IMR-90 (cell line): ENCODE data around the gene SIGLECL1. TPM values are rescaled to one million over a fixed set of nuclear protein-coding genes. Genes with fewer than 3 reads are reported as not detected.

Experiments
- ATAC-seq: fragments of 200-7000 bp; cut with Tn5 transposase; 2 replicates; pipeline ENCODE4 v1.9.1; 2020; ENCODE audit warnings: low read depth, mild to moderate bottlenecking, moderate library complexity
- BruUV-seq: library from RNA; stranded (reverse); fragments of 400-500 nt; replicated peaks from 2 replicates; lab custom pipeline; 2021; lab: Mats Ljungman, UMichigan
- CTCF ChIA-PET: fragments of 300-600 bp; formaldehyde crosslinking; extraction: SDS; loops from one replicate; lab custom pipeline; 2021; ENCODE audit warnings: antibody characterized with exemption; lab: Yijun Ruan, JAX
- POLR2A ChIA-PET: fragments of 300-600 bp; sonication (Branson Sonifier 250); formaldehyde crosslinking; loops from one replicate; lab custom pipeline; 2022; ENCODE audit warnings: antibody characterized with exemption; ENCODE audit not compliant: unreplicated experiment; lab: Charles Lee
- DNase-seq: peaks from one replicate; pipeline ENCODE4 v3.0.0; 2013
- H2AFZ ChIP-seq: replicated peaks from 2 replicates; pipeline ENCODE3; 2013; ENCODE audit warnings: low read length, mild to moderate bottlenecking; ENCODE audit not compliant: poor library complexity
- H2AK5ac ChIP-seq: 2 replicates; pipeline ENCODE4 v1.6.1; 2013; ENCODE audit warnings: low read depth, low read length, inconsistent platforms
- H2AK9ac ChIP-seq: replicated peaks from 2 replicates; pipeline ENCODE3; 2013; ENCODE audit warnings: mild to moderate bottlenecking, low read depth, low read length, moderate library complexity; ENCODE audit not compliant: poor library complexity
- H2BK120ac ChIP-seq: 2 replicates; pipeline ENCODE4 v1.6.1; 2013; ENCODE audit warnings: low read depth, low read length, inconsistent platforms
- H2BK15ac ChIP-seq: 3 replicates; pipeline ENCODE4 v1.6.1; 2013; ENCODE audit warnings: low read depth, low read length, inconsistent platforms
- H2BK20ac ChIP-seq: 2 replicates; pipeline ENCODE4 v1.6.1; 2013; ENCODE audit warnings: low read depth, mild to moderate bottlenecking, inconsistent platforms, low read length, moderate library complexity
- H2BK5ac ChIP-seq: 2 replicates; pipeline ENCODE4 v1.6.1; 2013; ENCODE audit warnings: mild to moderate bottlenecking, low read depth, low read length, inconsistent platforms; ENCODE audit not compliant: poor library complexity, severe bottlenecking
- H3K14ac ChIP-seq: replicated peaks from 2 replicates; pipeline ENCODE4 v1.6.1; 2013; ENCODE audit warnings: low read depth, low read length, inconsistent platforms
- H3K18ac ChIP-seq: 2 replicates; pipeline ENCODE4 v1.6.1; 2013; ENCODE audit warnings: low read depth, low read length, control low read depth
- H3K23ac ChIP-seq: 2 replicates; pipeline ENCODE4 v1.6.1; 2013; ENCODE audit warnings: low read depth, low read length, inconsistent platforms
- H3K27ac ChIP-seq: 2 replicates; pipeline ENCODE4 v1.5.1; 2013; ENCODE audit warnings: mild to moderate bottlenecking, control low read depth, low read length; ENCODE audit not compliant: insufficient read depth
- H3K27me3 ChIP-seq: 2 replicates; pipeline ENCODE4 v1.6.1; 2013; ENCODE audit warnings: low read length; ENCODE audit not compliant: control insufficient read depth, insufficient read depth
- H3K36me3 ChIP-seq: 2 replicates; pipeline ENCODE4 v1.6.1; 2013; ENCODE audit warnings: low read length, mixed read lengths; ENCODE audit not compliant: control insufficient read depth, insufficient read depth
- H3K4ac ChIP-seq: 2 replicates; pipeline ENCODE4 v1.6.1; 2013; ENCODE audit warnings: low read depth, low read length, inconsistent platforms
- H3K4me1 ChIP-seq: 2 replicates; pipeline ENCODE4 v1.6.1; 2013; ENCODE audit warnings: low read length, mixed read lengths; ENCODE audit not compliant: control insufficient read depth, insufficient read depth
- H3K4me2 ChIP-seq: 2 replicates; pipeline ENCODE4 v1.6.1; 2013; ENCODE audit warnings: low read depth, mild to moderate bottlenecking, control low read depth, low read length, moderate library complexity
- H3K4me3 ChIP-seq: 2 replicates; pipeline ENCODE4 v1.5.1; 2013; ENCODE audit warnings: low read depth, mild to moderate bottlenecking, control low read depth, low read length, moderate library complexity; ENCODE audit not compliant: insufficient read depth
- H3K56ac ChIP-seq: 2 replicates; pipeline ENCODE4 v1.6.1; 2013; ENCODE audit warnings: low read length, inconsistent platforms; ENCODE audit not compliant: insufficient read depth; ENCODE audit errors: extremely low read depth
- H3K79me1 ChIP-seq, 2 experiments: 2 replicates each; pipeline ENCODE4 v1.6.1; 2013; ENCODE audit warnings: low read length in 2 of 2, inconsistent platforms in 1 of 2, low read depth in 1 of 2
- H3K9ac ChIP-seq: 2 replicates; pipeline ENCODE4 v1.6.1; 2013; ENCODE audit warnings: low read depth, low read length, control low read depth
- H3K9me1 ChIP-seq: 2 replicates; pipeline ENCODE4 v1.6.1; 2013; ENCODE audit warnings: low read length, inconsistent platforms; ENCODE audit not compliant: insufficient read depth
- H3K9me3 ChIP-seq: 2 replicates; pipeline ENCODE4 v1.6.1; 2013; ENCODE audit warnings: low read length; ENCODE audit not compliant: control insufficient read depth, insufficient read depth
- H4K20me1 ChIP-seq: 2 replicates; pipeline ENCODE4 v1.6.1; 2013; ENCODE audit warnings: low read length, inconsistent platforms; ENCODE audit not compliant: insufficient read depth
- H4K5ac ChIP-seq: 2 replicates; pipeline ENCODE4 v1.6.1; 2013; ENCODE audit warnings: mild to moderate bottlenecking, low read depth, low read length, control low read depth
- H4K8ac ChIP-seq, 2 experiments: 2 replicates each; pipeline ENCODE4 v1.6.1; 2013; ENCODE audit warnings: low read depth in 2 of 2, low read length in 2 of 2, control low read depth in 1 of 2, inconsistent platforms in 1 of 2
- H4K91ac ChIP-seq: 2 replicates; pipeline ENCODE4 v1.6.1; 2013; ENCODE audit warnings: low read depth, low read length, inconsistent platforms; ENCODE audit not compliant: insufficient read depth
- FOS ChIP-seq: fragments of 150-350 bp; IDR thresholded peaks from 2 replicates; pipeline ENCODE4 v1.6.1; 2016; ENCODE audit warnings: low read depth, low read length
- MAZ ChIP-seq: IDR thresholded peaks from 2 replicates; pipeline ENCODE4 v1.6.1; 2012; ENCODE audit warnings: low read depth, mild to moderate bottlenecking, low read length, improper control_type of control experiment, moderate library complexity, borderline replicate concordance
- NFE2L2 ChIP-seq: fragments of 150-350 bp; IDR thresholded peaks from 2 replicates; pipeline ENCODE4 v1.6.1; 2016; ENCODE audit warnings: low read depth, mild to moderate bottlenecking, low read length
- RAD21 ChIP-seq: IDR thresholded peaks from 2 replicates; pipeline ENCODE4 v1.6.1; 2012; ENCODE audit warnings: low read length, improper control_type of control experiment
- WGBS, 2 experiments: methylation state at CpG; one replicate each; pipeline versions ENCODE4 v1.1.5 to v1.1.7; 2013; ENCODE audit warnings: missing lambda C conversion rate in 2 of 2; ENCODE audit not compliant: insufficient read length in 1 of 2; ENCODE audit errors: extremely low coverage in 2 of 2; 5-methylcytosine and 5-hydroxymethylcytosine counted together
- dilution Hi-C: fragments of 300-500 bp; cut with HindIII; formaldehyde crosslinking; loops from one replicate; pipeline ENCODE4 v1.14.3; 2018; ENCODE audit warnings: low sequenced_read_pairs; ENCODE audit not compliant: unreplicated experiment
- in situ Hi-C: fragments of 300-500 bp; cut with MboI; formaldehyde crosslinking; loops from 3 replicates; pipeline ENCODE4 v1.14.3; 2019; ENCODE audit warnings: low sequenced_read_pairs, inconsistent platforms, mixed read lengths
- intact Hi-C: fragments of 100-400 bp; cut with micrococcal nuclease; formaldehyde crosslinking; loops from 2 replicates; pipeline ENCODE4 v1.10.0; 2022
- polyA plus RNA-seq, 3 experiments: library from polyadenylated mRNA; depleted of rRNA; stranded (reverse); fragments of >200 nt; gene quantifications; 2 replicates each; pipeline ENCODE4 v1.2.3, GENCODE V29; 2012; ENCODE audit warnings: low replicate concordance in 1 of 3
- total RNA-seq: library from RNA; depleted of rRNA; stranded (reverse); fragments of >200 nt; gene quantifications from 2 replicates; pipeline ENCODE4 v1.2.3, GENCODE V29; 2012
- TF ChIP-seq, protein P1 (sequence below): conservative IDR thresholded peaks from 2 replicates; pipeline ENCODE4 v1.5.1; 2012; ENCODE audit warnings: mild to moderate bottlenecking, low read depth, low read length, improper control_type of control experiment

The SIGLECL1 gene
- total and polyA plus RNA-seq, 2 of the 4 experiments (the other 2 are of a cell fraction): not detected

DNA sequence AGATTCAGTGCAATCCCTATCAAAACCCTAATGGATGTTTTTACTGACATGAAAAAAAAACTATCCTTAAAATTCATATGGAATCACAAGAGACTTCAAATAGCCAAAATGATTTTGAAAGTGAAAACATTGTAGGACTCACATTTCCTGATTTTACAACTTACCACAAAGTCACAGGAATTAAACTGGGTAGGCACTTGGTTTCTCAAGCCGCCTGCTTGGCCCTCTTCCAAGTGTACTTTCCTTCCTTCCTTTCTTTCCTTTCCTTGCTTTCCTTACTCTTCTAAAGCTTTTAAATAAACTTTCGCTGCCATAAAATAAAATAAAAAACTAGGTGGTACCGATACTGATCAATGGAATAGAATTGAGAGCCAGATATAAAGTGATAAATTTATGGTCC lies 47.0 kb upstream of the SIGLECL1 start:
- Histone ChIP-seq H3K14ac (no peak overlapping the region), H3K23ac (no peak overlapping the region), H4K91ac (no peak overlapping the region), H3K27ac (no peak overlapping the region), H3K4ac (no peak overlapping the region), H2AFZ (no peak overlapping the region), H4K5ac (no peak overlapping the region), H2AK9ac (no peak overlapping the region), H3K79me1 (no peaks in the 10 kb centered on the region), H3K9me3 (peaks cover 12% of the 10 kb centered on the region), H3K4me1 (no peaks in the 10 kb centered on the region), H2BK15ac (no peak overlapping the region), H3K36me3 (no peaks in the 10 kb centered on the region), H2BK5ac (no peak overlapping the region), H3K18ac (no peak overlapping the region), H4K20me1 (no peaks in the 10 kb centered on the region; the same call in 1 of the 2 replicates), H3K4me2 (no peak overlapping the region), H2BK120ac (no peak overlapping the region), H3K4me3 (no peak overlapping the region), H3K9me1 (no peaks in the 10 kb centered on the region), H2AK5ac (no peak overlapping the region), H3K27me3 (no peaks in the 10 kb centered on the region), H3K56ac (no peak overlapping the region), H4K8ac (no peak overlapping the region), H2BK20ac (no peak overlapping the region), H3K9ac (no peak overlapping the region)
- ATAC-seq (no peak), DNase-seq (no peak)
- ChIA-PET POLR2A (no interaction called here), CTCF (no interaction called here)
- dilution Hi-C loops: no loop called here
- BruUV-seq: no TSS peak
- in situ Hi-C loops: no loop called here
- intact Hi-C loops: no loop called here
- no CpG with 5 or more reads among the region's 3 CpGs for WGBS, 2 experiments
- no peak for TF ChIP-seq MAZ
- TF ChIP-seq NFE2L2: no peak
- TF ChIP-seq, protein P1, sequence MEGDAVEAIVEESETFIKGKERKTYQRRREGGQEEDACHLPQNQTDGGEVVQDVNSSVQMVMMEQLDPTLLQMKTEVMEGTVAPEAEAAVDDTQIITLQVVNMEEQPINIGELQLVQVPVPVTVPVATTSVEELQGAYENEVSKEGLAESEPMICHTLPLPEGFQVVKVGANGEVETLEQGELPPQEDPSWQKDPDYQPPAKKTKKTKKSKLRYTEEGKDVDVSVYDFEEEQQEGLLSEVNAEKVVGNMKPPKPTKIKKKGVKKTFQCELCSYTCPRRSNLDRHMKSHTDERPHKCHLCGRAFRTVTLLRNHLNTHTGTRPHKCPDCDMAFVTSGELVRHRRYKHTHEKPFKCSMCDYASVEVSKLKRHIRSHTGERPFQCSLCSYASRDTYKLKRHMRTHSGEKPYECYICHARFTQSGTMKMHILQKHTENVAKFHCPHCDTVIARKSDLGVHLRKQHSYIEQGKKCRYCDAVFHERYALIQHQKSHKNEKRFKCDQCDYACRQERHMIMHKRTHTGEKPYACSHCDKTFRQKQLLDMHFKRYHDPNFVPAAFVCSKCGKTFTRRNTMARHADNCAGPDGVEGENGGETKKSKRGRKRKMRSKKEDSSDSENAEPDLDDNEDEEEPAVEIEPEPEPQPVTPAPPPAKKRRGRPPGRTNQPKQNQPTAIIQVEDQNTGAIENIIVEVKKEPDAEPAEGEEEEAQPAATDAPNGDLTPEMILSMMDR: no peak
- TF ChIP-seq FOS: no peak
- no peak for TF ChIP-seq RAD21
